Measurements from ENCODE around the gene PTPRG. TPM values are rescaled to one million over a fixed set of nuclear protein-coding genes. Genes with fewer than 3 reads are reported as not detected.

PTPRG gene
- total and polyA plus RNA-seq, 10 of the 15 experiments (the other 5 are each of a cell fraction or from before 2014, with no cell fraction given), result 0.29 to 20.7 (median 1.4) TPM

DNA sequence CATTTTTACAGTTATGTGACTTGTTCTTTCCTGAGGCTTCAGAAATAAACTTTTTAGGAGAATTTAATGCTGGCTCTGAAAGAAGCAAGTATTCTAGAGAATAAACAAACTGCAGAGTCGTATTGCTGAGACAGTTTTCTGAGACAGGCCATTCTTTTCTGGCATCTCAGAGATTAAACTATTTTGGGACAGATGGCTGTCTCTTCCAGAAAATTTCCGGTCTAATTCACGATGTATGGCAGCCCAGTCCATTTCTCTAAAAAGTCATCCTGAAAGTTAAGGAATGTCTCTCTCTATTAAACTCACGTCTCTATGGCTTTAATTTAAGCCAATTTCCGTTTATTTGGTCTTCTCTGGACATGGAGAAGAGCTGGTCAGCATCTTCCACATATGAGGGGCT lies 603.4 kb downstream of the PTPRG start:
- CTCF ChIA-PET, result interaction anchor here (1.3 kb wide), 1 partner anchor 14 kb away, joined by 4 read pairs; no protein-coding TSS in a partner anchor
- H3K27me3 ChIP-seq (replicated peaks in 1 of 2; ENCODE audit: control insufficient read depth in 2 of 2, insufficient read depth in 2 of 2, low read length in 1 of 2), result no peaks in the 10 kb centered on the region; a peak in 1 of 4 replicates
- no peaks in the 10 kb centered on the region for H3K4me1 ChIP-seq (ENCODE audit: control insufficient read depth, insufficient read depth, low read length)
- TF ChIP-seq YY1 (IDR thresholded peaks at IDR 0.05; ENCODE audit: low read depth, low read length) (no peak), YBX1 (IDR thresholded peaks at IDR 0.05) (no peak), SPI1 (IDR thresholded peaks at IDR 0.05; ENCODE audit: borderline replicate concordance, insufficient read depth, low read depth, low read length) (no peak), ZNF384 (IDR thresholded peaks at IDR 0.05; ENCODE audit: borderline replicate concordance, low read depth, low read length) (no peak), MEF2A (IDR thresholded peaks at IDR 0.05; ENCODE audit: insufficient read depth, low read depth, low read length) (no peak), MTA3 (IDR thresholded peaks at IDR 0.05; ENCODE audit: borderline replicate concordance, low read length) (no peak), JUNB (IDR thresholded peaks at IDR 0.05) (no peak), NFYB (IDR thresholded peaks at IDR 0.05; ENCODE audit: insufficient read depth, low read depth, low read length) (no peak)
- TF ChIP-seq, protein P1, sequence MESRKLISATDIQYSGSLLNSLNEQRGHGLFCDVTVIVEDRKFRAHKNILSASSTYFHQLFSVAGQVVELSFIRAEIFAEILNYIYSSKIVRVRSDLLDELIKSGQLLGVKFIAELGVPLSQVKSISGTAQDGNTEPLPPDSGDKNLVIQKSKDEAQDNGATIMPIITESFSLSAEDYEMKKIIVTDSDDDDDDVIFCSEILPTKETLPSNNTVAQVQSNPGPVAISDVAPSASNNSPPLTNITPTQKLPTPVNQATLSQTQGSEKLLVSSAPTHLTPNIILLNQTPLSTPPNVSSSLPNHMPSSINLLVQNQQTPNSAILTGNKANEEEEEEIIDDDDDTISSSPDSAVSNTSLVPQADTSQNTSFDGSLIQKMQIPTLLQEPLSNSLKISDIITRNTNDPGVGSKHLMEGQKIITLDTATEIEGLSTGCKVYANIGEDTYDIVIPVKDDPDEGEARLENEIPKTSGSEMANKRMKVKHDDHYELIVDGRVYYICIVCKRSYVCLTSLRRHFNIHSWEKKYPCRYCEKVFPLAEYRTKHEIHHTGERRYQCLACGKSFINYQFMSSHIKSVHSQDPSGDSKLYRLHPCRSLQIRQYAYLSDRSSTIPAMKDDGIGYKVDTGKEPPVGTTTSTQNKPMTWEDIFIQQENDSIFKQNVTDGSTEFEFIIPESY (IDR thresholded peaks at IDR 0.05), result no peak
- TF ChIP-seq, protein P2, sequence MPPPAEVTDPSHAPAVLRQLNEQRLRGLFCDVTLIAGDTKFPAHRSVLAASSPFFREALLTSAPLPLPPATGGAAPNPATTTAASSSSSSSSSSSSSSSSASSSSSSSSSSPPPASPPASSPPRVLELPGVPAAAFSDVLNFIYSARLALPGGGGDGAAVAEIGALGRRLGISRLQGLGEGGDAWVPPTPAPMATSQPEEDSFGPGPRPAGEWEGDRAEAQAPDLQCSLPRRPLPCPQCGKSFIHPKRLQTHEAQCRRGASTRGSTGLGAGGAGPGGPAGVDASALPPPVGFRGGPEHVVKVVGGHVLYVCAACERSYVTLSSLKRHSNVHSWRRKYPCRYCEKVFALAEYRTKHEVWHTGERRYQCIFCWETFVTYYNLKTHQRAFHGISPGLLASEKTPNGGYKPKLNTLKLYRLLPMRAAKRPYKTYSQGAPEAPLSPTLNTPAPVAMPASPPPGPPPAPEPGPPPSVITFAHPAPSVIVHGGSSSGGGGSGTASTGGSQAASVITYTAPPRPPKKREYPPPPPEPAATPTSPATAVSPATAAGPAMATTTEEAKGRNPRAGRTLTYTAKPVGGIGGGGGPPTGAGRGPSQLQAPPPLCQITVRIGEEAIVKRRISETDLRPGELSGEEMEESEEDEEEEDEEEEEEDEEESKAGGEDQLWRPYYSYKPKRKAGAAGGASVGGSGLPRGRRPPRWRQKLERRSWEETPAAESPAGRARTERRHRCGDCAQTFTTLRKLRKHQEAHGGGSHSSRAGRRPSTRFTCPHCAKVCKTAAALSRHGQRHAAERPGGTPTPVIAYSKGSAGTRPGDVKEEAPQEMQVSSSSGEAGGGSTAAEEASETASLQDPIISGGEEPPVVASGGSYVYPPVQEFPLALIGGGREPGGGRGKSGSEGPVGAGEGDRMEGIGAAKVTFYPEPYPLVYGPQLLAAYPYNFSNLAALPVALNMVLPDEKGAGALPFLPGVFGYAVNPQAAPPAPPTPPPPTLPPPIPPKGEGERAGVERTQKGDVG (CRISPR knock-in tag; IDR thresholded peaks at IDR 0.05), result no peak
- TF ChIP-seq, protein P3, sequence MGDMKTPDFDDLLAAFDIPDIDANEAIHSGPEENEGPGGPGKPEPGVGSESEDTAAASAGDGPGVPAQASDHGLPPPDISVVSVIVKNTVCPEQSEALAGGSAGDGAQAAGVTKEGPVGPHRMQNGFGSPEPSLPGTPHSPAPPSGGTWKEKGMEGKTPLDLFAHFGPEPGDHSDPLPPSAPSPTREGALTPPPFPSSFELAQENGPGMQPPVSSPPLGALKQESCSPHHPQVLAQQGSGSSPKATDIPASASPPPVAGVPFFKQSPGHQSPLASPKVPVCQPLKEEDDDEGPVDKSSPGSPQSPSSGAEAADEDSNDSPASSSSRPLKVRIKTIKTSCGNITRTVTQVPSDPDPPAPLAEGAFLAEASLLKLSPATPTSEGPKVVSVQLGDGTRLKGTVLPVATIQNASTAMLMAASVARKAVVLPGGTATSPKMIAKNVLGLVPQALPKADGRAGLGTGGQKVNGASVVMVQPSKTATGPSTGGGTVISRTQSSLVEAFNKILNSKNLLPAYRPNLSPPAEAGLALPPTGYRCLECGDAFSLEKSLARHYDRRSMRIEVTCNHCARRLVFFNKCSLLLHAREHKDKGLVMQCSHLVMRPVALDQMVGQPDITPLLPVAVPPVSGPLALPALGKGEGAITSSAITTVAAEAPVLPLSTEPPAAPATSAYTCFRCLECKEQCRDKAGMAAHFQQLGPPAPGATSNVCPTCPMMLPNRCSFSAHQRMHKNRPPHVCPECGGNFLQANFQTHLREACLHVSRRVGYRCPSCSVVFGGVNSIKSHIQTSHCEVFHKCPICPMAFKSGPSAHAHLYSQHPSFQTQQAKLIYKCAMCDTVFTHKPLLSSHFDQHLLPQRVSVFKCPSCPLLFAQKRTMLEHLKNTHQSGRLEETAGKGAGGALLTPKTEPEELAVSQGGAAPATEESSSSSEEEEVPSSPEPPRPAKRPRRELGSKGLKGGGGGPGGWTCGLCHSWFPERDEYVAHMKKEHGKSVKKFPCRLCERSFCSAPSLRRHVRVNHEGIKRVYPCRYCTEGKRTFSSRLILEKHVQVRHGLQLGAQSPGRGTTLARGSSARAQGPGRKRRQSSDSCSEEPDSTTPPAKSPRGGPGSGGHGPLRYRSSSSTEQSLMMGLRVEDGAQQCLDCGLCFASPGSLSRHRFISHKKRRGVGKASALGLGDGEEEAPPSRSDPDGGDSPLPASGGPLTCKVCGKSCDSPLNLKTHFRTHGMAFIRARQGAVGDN (IDR thresholded peaks at IDR 0.05), result no peak
- TF ChIP-seq, protein P4, sequence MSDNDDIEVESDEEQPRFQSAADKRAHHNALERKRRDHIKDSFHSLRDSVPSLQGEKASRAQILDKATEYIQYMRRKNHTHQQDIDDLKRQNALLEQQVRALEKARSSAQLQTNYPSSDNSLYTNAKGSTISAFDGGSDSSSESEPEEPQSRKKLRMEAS (IDR thresholded peaks at IDR 0.05; ENCODE audit: low read depth, low read length), result no peak

More for the DNA sequence above, 603.4 kb downstream of the PTPRG start:
- FAIRE-seq, result no peak
- Histone ChIP-seq H3K9me3 (replicated peaks; ENCODE audit: control insufficient read depth, insufficient read depth, low read length) (no peaks in the 10 kb centered on the region), H3K36me3 (ENCODE audit: control insufficient read depth in 2 of 2, insufficient read depth in 2 of 2, low read length in 1 of 2) (no peaks in the 10 kb centered on the region), H3K4me3 (no peak overlapping the region), H3K4me2 (ENCODE audit: control insufficient read depth, insufficient read depth) (no peak overlapping the region), H3K79me2 (ENCODE audit: control insufficient read depth, insufficient read depth, low read length) (no peaks in the 10 kb centered on the region), H3K9ac (ENCODE audit: control insufficient read depth, insufficient read depth, low read length) (no peak overlapping the region), H4K20me1 (ENCODE audit: control insufficient read depth, insufficient read depth) (no peaks in the 10 kb centered on the region), H2AFZ (ENCODE audit: control insufficient read depth, low read depth, low read length) (no peak overlapping the region), H3K27ac (ENCODE audit: control insufficient read depth, insufficient read depth) (no peak overlapping the region)
- in situ Hi-C loops (cut with MboI), result no loop called here
- 25% methylated on average over 5 of the region's 5 CpGs for WGBS (ENCODE audit: insufficient coverage, insufficient replicate concordance, low lambda C conversion rate, missing lambda C conversion rate)
- intact Hi-C loops (cut with micrococcal nuclease; ENCODE audit: unreplicated experiment), result no loop called here
- ATAC-seq, result no peak
- DNase-seq (ENCODE audit: low read depth, low spot score), result no peak
- ChIA-PET RAD21 (ENCODE audit: unreplicated experiment) (no interaction called here), SMC1A (ENCODE audit: uncharacterized antibody, unreplicated experiment) (interaction anchor here (0.5 to 1.5 kb wide), 3 partner anchors 9 to 600 kb away, joined by 3 read pairs; no protein-coding TSS in a partner anchor), POLR2A (no interaction called here)
- no TSS peak for BruUV-seq (replicated peaks)
